OCI-LY1 (cell line): Measurements from ENCODE around the gene ZNF263.

Experiments
- H2AFZ ChIP-seq: fragments of 200-600 bp; sonication (generic), shearing (Covaris generic); 2 replicates; pipeline ENCODE4 v1.6.0; 2014; ENCODE audit warnings: antibody characterized with exemption, mild to moderate bottlenecking, low read length
- H3F3A ChIP-seq: fragments of 200-600 bp; sonication (generic), shearing (Covaris generic); 2 replicates; pipeline ENCODE4 v1.6.0; 2014; ENCODE audit warnings: mild to moderate bottlenecking, antibody characterized with exemption, low read length, moderate library complexity; ENCODE audit not compliant: insufficient read depth
- H3K27ac ChIP-seq: fragments of 200-600 bp; sonication (generic); 2 replicates; pipeline ENCODE4 v1.5.1; 2014; ENCODE audit warnings: low read length, mixed run types, mild to moderate bottlenecking, low read depth; ENCODE audit not compliant: poor library complexity, severe bottlenecking
- H3K27me3 ChIP-seq: fragments of 200-600 bp; sonication (generic); 2 replicates; pipeline ENCODE4 v1.6.0; 2014; ENCODE audit warnings: antibody characterized with exemption, mild to moderate bottlenecking, low read length, moderate library complexity; ENCODE audit not compliant: insufficient read depth
- H3K36me3 ChIP-seq: fragments of 200-600 bp; sonication (generic); 2 replicates; pipeline ENCODE4 v1.6.1; 2014; ENCODE audit warnings: mild to moderate bottlenecking, antibody characterized with exemption, low read length, moderate library complexity, mixed read lengths; ENCODE audit not compliant: insufficient read depth
- H3K4me1 ChIP-seq: fragments of 200-600 bp; sonication (generic); 2 replicates; pipeline ENCODE4 v1.5.1; 2014; ENCODE audit warnings: mild to moderate bottlenecking, low read length, moderate library complexity; ENCODE audit not compliant: insufficient read depth, severe bottlenecking
- H3K4me2 ChIP-seq: fragments of 200-600 bp; sonication (generic), shearing (Covaris generic); 2 replicates; pipeline ENCODE4 v1.6.1; 2014; ENCODE audit warnings: low read length
- H3K4me3 ChIP-seq: fragments of 200-600 bp; sonication (generic); 2 replicates; pipeline ENCODE4 v1.5.1; 2014; ENCODE audit warnings: low read length, low read depth, mild to moderate bottlenecking, mixed read lengths; ENCODE audit not compliant: poor library complexity, severe bottlenecking
- H3K79me2 ChIP-seq: fragments of 200-600 bp; shearing (Covaris generic); 2 replicates; pipeline ENCODE4 v1.6.1; 2016; ENCODE audit warnings: mixed run types, low read length, mixed read lengths; ENCODE audit not compliant: insufficient read depth
- H3K9ac ChIP-seq: fragments of 200-600 bp; sonication (generic), shearing (Covaris generic); 2 replicates; pipeline ENCODE4 v1.6.1; 2014; ENCODE audit warnings: mild to moderate bottlenecking, low read length, mixed read lengths
- H3K9me2 ChIP-seq: fragments of 200-600 bp; sonication (generic), shearing (Covaris generic); 2 replicates; pipeline ENCODE4 v1.6.1; 2014; ENCODE audit warnings: low read depth, mild to moderate bottlenecking, low read length, mixed read lengths
- H3K9me3 ChIP-seq: fragments of 200-600 bp; shearing (Covaris generic); 2 replicates; pipeline ENCODE4 v1.6.1; 2014; ENCODE audit warnings: low read length, mixed read lengths
- H4K20me1 ChIP-seq: fragments of 200-600 bp; sonication (generic), shearing (Covaris generic); 2 replicates; pipeline ENCODE4 v1.6.0; 2016; ENCODE audit warnings: mild to moderate bottlenecking, low read length; ENCODE audit not compliant: insufficient read depth
- EZH2 ChIP-seq: fragments of 200-600 bp; sonication (generic), shearing (Covaris generic); IDR thresholded peaks from 2 replicates; pipeline ENCODE4 v1.8.0; 2017; ENCODE audit warnings: borderline replicate concordance, mixed run types, mild to moderate bottlenecking, antibody characterized with exemption, low read length, moderate library complexity, mixed read lengths
- TF ChIP-seq, protein P1 (sequence below): fragments of 200-600 bp; sonication (generic), shearing (Covaris generic); IDR thresholded peaks from 2 replicates; pipeline ENCODE4 v1.5.1; 2017; ENCODE audit warnings: mild to moderate bottlenecking, antibody characterized with exemption, low read length, moderate library complexity, mixed read lengths

Gene ZNF263

DNA sequence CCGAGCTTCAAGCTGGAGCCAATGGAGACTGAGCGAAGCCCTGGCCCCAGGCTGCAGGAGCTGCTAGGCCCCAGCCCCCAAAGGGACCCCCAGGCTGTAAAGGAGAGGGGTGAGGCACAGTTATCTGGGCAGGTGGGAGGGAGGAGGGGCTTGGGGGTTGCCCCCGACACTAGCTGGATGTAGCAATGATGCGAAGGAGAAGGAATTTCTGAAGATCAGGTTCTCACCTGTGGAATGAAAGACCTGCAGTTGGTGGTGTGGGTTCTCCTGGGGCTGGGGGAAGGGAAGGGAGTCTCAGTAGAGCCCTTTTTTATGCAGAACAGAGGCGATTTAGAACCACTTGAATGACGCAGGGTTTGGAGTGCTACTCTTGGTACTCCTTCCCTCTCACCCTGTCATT is 1.8 kb downstream of the ZNF263 start:
- TF ChIP-seq, protein P1, sequence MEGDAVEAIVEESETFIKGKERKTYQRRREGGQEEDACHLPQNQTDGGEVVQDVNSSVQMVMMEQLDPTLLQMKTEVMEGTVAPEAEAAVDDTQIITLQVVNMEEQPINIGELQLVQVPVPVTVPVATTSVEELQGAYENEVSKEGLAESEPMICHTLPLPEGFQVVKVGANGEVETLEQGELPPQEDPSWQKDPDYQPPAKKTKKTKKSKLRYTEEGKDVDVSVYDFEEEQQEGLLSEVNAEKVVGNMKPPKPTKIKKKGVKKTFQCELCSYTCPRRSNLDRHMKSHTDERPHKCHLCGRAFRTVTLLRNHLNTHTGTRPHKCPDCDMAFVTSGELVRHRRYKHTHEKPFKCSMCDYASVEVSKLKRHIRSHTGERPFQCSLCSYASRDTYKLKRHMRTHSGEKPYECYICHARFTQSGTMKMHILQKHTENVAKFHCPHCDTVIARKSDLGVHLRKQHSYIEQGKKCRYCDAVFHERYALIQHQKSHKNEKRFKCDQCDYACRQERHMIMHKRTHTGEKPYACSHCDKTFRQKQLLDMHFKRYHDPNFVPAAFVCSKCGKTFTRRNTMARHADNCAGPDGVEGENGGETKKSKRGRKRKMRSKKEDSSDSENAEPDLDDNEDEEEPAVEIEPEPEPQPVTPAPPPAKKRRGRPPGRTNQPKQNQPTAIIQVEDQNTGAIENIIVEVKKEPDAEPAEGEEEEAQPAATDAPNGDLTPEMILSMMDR = no peak
- TF ChIP-seq EZH2 = no peak
- H3K79me2 ChIP-seq = peaks cover 29% of the 10 kb centered on the region
- peaks cover 60% of the 10 kb centered on the region for H3K36me3 ChIP-seq

DNA sequence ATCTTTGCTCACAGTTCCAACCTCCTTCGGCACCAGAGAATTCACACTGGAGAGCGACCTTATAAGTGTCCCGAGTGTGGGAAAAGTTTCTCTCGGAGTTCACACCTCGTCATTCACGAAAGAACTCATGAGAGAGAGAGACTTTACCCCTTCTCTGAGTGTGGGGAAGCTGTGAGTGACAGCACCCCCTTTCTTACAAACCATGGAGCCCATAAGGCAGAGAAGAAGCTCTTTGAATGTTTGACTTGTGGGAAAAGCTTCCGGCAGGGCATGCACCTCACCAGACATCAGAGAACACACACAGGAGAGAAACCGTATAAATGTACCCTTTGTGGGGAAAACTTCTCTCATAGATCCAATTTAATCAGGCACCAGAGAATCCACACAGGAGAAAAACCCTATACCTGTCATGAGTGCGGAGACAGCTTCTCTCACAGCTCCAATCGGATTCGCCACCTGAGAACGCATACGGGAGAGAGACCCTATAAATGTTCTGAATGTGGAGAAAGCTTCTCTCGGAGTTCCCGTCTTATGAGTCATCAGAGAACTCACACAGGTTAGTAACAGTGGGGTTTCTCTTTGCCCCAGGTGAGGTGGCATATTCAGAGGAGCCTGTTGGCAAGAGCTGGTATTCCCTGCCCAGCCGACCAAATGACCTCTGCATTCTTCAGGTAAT is 6.8 kb downstream of the ZNF263 start:
- Histone ChIP-seq H3K9me2 (no peaks in the 10 kb centered on the region), H3K4me2 (no peak overlapping the region), H4K20me1 (no peaks in the 10 kb centered on the region), H2AFZ (no peak overlapping the region), H3K27me3 (no peaks in the 10 kb centered on the region), H3K9me3 (peaks cover 64% of the 10 kb centered on the region), H3K27ac (no peak overlapping the region), H3K79me2 (peaks cover 13% of the 10 kb centered on the region), H3K36me3 (peaks cover 93% of the 10 kb centered on the region), H3F3A (no peaks in the 10 kb centered on the region), H3K4me3 (no peak overlapping the region), H3K9ac (no peak overlapping the region), H3K4me1 (peaks cover 2% of the 10 kb centered on the region)
- TF ChIP-seq, protein P1 = no peak

More for the DNA sequence above, 1.8 kb downstream of the ZNF263 start:
- H3K9me2 ChIP-seq = no peaks in the 10 kb centered on the region
- peaks cover 21% of the 10 kb centered on the region for H3K4me1 ChIP-seq
- peak overlapping the region; percentile 91 for H3K4me3 ChIP-seq
- no peaks in the 10 kb centered on the region for H3F3A ChIP-seq
- no peaks in the 10 kb centered on the region for H3K27me3 ChIP-seq
- H3K4me2 ChIP-seq = peak overlapping the region; percentile 73
- H2AFZ ChIP-seq = no peak overlapping the region
- no peak overlapping the region for H3K27ac ChIP-seq
- no peaks in the 10 kb centered on the region for H4K20me1 ChIP-seq
- H3K9me3 ChIP-seq = peaks cover 27% of the 10 kb centered on the region
- H3K9ac ChIP-seq = no peak overlapping the region

DNA sequence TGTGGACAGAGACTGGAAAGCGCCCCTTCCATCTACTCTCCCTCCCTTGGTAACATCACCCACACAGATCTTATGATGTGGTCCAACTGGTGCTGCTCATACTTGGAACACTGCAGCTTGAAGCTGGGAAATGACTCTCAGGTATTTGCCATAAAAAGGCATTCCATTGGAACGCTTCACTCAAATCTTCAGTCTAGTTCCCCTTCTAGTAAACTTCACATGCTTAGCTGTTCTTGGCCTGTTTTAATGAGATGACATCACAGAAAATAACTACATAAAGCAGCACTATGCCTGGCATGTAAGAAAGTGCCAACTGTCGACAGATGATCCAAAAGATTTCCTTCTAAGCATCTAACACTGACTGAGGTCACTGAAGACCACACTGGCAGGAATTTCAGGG is 9.3 kb downstream of the ZNF263 start:
- no peak overlapping the region for H2AFZ ChIP-seq
- no peaks in the 10 kb centered on the region for H3K27me3 ChIP-seq
- H3K9ac ChIP-seq = no peak overlapping the region
- no peaks in the 10 kb centered on the region for H3F3A ChIP-seq
- H3K4me2 ChIP-seq = no peak overlapping the region
- H3K9me2 ChIP-seq = no peaks in the 10 kb centered on the region
- peaks cover 63% of the 10 kb centered on the region for H3K9me3 ChIP-seq
- no peak overlapping the region for H3K27ac ChIP-seq
- H3K4me1 ChIP-seq = no peaks in the 10 kb centered on the region
- no peak for TF ChIP-seq EZH2
- TF ChIP-seq, protein P1 = no peak
- H3K36me3 ChIP-seq = peaks cover 75% of the 10 kb centered on the region
- no peaks in the 10 kb centered on the region for H3K79me2 ChIP-seq
- no peak overlapping the region for H3K4me3 ChIP-seq
- no peaks in the 10 kb centered on the region for H4K20me1 ChIP-seq
